ENCODE data around the gene SAMM50.

The SAMM50 gene

DNA sequence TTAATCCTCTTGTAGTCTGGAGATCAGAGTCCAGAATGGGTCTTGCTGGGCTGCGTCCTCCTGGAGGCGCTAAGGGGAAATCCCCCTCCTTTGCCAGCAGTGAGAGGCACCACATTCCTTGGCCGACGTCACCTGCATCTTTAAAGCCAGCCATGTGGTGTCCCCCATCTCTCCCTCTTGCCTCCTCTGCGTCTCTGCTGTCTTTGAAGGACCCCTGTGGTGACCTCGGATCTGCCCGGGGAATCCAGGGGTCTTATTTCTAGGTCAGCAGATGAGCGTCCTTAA, 41.7 kb downstream of the SAMM50 start:
- H3K36me3 ChIP-seq (ENCODE audit: low read depth): peaks cover 62% of the 10 kb centered on the region
- H3K27ac ChIP-seq (ENCODE audit: poor library complexity, severe bottlenecking): no peak overlapping the region
- ATAC-seq (ENCODE audit: low read depth): no peak
- H3K9me3 ChIP-seq (ENCODE audit: severe bottlenecking): no peaks in the 10 kb centered on the region
- H3K27me3 ChIP-seq (ENCODE audit: insufficient read depth, poor library complexity, severe bottlenecking): no peaks in the 10 kb centered on the region
- no peak overlapping the region for H3K4me3 ChIP-seq (ENCODE audit: severe bottlenecking)
- no peaks in the 10 kb centered on the region for H3K4me1 ChIP-seq (ENCODE audit: insufficient read depth, poor library complexity, severe bottlenecking)
- DNase-seq (ENCODE audit: low spot score): no peak
- TF ChIP-seq, protein P1, sequence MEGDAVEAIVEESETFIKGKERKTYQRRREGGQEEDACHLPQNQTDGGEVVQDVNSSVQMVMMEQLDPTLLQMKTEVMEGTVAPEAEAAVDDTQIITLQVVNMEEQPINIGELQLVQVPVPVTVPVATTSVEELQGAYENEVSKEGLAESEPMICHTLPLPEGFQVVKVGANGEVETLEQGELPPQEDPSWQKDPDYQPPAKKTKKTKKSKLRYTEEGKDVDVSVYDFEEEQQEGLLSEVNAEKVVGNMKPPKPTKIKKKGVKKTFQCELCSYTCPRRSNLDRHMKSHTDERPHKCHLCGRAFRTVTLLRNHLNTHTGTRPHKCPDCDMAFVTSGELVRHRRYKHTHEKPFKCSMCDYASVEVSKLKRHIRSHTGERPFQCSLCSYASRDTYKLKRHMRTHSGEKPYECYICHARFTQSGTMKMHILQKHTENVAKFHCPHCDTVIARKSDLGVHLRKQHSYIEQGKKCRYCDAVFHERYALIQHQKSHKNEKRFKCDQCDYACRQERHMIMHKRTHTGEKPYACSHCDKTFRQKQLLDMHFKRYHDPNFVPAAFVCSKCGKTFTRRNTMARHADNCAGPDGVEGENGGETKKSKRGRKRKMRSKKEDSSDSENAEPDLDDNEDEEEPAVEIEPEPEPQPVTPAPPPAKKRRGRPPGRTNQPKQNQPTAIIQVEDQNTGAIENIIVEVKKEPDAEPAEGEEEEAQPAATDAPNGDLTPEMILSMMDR (IDR thresholded peaks at IDR 0.05; ENCODE audit: poor library complexity, severe bottlenecking): no peak

DNA sequence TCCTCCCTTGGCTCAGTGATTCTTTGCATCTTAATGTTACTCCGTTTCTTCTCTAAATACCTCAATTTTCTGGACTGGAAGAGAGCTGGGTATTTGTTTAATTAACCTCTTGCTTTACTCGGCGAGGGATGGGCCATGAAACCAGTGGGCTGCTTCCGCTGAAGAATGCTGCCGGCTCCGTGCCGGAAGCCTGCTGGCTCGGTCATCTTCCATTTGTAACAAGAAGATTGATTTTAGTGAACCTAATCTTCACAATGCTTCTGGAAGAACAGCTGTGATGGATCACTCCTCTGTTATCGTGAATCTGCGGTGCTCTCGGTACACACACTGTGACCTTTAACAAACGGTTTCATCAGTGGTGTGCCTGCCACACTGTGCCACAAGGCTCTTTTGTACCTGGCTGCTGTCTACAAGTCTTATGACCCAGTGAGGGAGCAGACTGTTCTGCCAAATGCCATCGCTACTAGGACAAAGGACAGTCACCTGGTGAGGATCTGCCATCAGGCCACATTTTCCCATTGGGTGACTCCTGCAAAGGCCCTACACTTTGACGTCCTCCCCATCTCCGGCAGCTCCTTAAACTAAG, 43.5 kb downstream of the SAMM50 start:
- Histone ChIP-seq H3K27ac (ENCODE audit: poor library complexity, severe bottlenecking) (no peak overlapping the region), H3K36me3 (ENCODE audit: low read depth) (peaks cover 44% of the 10 kb centered on the region), H3K9me3 (ENCODE audit: severe bottlenecking) (no peaks in the 10 kb centered on the region), H3K4me3 (ENCODE audit: severe bottlenecking) (no peak overlapping the region), H3K4me1 (ENCODE audit: insufficient read depth, poor library complexity, severe bottlenecking) (no peaks in the 10 kb centered on the region), H3K27me3 (ENCODE audit: insufficient read depth, poor library complexity, severe bottlenecking) (no peaks in the 10 kb centered on the region)
- DNase-seq (ENCODE audit: low spot score) (no peak), ATAC-seq (ENCODE audit: low read depth) (no peak)
- TF ChIP-seq, protein P1 (IDR thresholded peaks at IDR 0.05; ENCODE audit: poor library complexity, severe bottlenecking): no peak

DNA sequence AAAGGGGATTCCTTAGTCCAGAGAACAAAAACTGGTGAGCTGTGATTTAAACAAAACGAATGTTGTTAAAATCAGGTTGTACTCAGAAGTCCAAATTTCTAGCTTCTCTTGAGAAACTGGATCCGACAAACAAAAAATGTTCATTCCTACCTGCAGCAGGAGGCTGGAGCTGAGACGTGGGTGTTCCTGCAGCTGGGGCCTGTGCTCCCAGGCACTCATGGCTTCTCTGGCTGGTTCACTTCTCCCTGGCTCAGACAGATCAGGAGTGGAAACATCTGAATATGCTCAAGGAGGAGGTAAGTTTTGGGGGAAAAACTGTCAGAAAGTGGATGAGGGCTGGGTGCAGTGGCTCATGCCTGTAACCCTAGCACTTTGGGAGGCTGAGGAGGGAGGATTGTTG, 44.1 kb downstream of the SAMM50 start:
- H3K4me1 ChIP-seq (ENCODE audit: insufficient read depth, poor library complexity, severe bottlenecking): no peaks in the 10 kb centered on the region
- peaks cover 38% of the 10 kb centered on the region for H3K36me3 ChIP-seq (ENCODE audit: low read depth)
- H3K27me3 ChIP-seq (ENCODE audit: insufficient read depth, poor library complexity, severe bottlenecking): no peaks in the 10 kb centered on the region
- TF ChIP-seq, protein P1 (IDR thresholded peaks at IDR 0.05; ENCODE audit: poor library complexity, severe bottlenecking): no peak
- DNase-seq (ENCODE audit: low spot score) (no peak), ATAC-seq (ENCODE audit: low read depth) (no peak)
- no peaks in the 10 kb centered on the region for H3K9me3 ChIP-seq (ENCODE audit: severe bottlenecking)
- H3K27ac ChIP-seq (ENCODE audit: poor library complexity, severe bottlenecking): no peak overlapping the region
- H3K4me3 ChIP-seq (ENCODE audit: severe bottlenecking): no peak overlapping the region

DNA sequence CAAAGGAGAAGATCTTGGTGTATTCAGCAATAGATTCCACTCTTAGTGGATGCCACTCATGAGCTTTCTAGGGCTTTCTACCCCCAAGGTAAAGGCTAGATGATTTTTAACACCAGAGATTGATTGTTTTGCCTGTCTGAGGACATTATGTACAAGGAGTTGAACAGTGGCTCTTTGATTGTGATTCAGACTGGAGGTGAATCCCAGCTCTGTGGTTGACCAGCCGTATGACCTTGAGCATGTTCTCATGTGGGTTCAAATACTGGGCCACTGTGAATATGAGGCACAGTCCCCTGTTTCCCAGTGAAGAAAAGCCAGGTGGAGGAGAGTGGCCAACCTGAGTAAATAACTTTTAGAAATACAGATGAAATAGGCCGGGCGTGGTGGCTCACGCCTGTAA, 44.9 kb downstream of the SAMM50 start:
- Histone ChIP-seq H3K36me3 (ENCODE audit: low read depth) (peaks cover 31% of the 10 kb centered on the region), H3K4me1 (ENCODE audit: insufficient read depth, poor library complexity, severe bottlenecking) (no peaks in the 10 kb centered on the region), H3K4me3 (ENCODE audit: severe bottlenecking) (no peak overlapping the region), H3K9me3 (ENCODE audit: severe bottlenecking) (no peaks in the 10 kb centered on the region), H3K27me3 (ENCODE audit: insufficient read depth, poor library complexity, severe bottlenecking) (no peaks in the 10 kb centered on the region), H3K27ac (ENCODE audit: poor library complexity, severe bottlenecking) (no peak overlapping the region)
- ATAC-seq (ENCODE audit: low read depth) (no peak), DNase-seq (ENCODE audit: low spot score) (no peak)
- TF ChIP-seq, protein P1 (IDR thresholded peaks at IDR 0.05; ENCODE audit: poor library complexity, severe bottlenecking): no peak

DNA sequence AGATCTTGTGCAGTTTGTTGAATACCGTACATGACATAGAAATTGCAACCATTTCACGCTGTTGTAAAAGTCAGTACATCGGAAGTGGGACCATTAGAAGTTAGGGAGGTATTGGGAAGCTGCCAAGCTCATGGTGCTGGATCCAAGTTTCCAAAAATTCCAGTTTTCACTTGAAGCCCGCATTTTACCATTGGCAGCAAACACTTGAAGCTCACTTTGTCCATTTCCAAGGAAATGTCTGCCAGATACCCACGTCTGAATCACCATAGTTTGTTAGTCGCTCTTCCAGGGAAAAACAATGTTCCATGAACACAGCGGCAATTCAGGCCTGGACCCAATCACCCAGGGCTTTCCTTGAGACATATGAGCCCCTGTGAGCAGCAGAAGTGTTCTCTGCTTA, 46.3 kb downstream of the SAMM50 start:
- H3K4me1 ChIP-seq (ENCODE audit: insufficient read depth, poor library complexity, severe bottlenecking): no peaks in the 10 kb centered on the region
- no peaks in the 10 kb centered on the region for H3K9me3 ChIP-seq (ENCODE audit: severe bottlenecking)
- H3K27ac ChIP-seq (ENCODE audit: poor library complexity, severe bottlenecking): no peak overlapping the region
- ATAC-seq (ENCODE audit: low read depth): no peak
- TF ChIP-seq, protein P1 (IDR thresholded peaks at IDR 0.05; ENCODE audit: poor library complexity, severe bottlenecking): no peak
- H3K36me3 ChIP-seq (ENCODE audit: low read depth): peaks cover 25% of the 10 kb centered on the region
- no peak for DNase-seq (ENCODE audit: low spot score)
- no peaks in the 10 kb centered on the region for H3K27me3 ChIP-seq (ENCODE audit: insufficient read depth, poor library complexity, severe bottlenecking)
- H3K4me3 ChIP-seq (ENCODE audit: severe bottlenecking): no peak overlapping the region
